ENCODE data around the gene ATXN1. TPM values are rescaled to one million over a fixed set of nuclear protein-coding genes. Genes with fewer than 3 reads are reported as not detected.

The ATXN1 gene
- total RNA-seq, 4 donors from 2014 or later: 21.0 to 102 (median 51.1) TPM

DNA sequence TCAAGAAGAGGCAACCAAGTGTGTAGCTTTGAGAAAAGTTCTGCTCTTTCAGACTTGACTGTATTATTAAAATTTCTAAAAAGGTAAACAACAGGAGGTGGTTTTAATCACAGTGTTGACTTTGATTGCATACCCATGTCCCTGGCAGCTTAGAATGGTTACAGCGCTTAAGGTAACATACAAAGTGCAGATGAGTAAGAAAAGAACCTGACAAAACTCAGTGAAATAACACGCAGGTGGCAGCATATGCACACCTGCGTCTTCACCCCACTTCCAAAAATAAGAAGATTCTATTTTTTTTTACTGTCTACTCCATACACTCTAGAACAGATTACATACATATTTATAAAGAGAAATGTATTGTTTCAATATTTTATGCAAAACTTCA, 289.4 kb downstream of the ATXN1 start:
- H3K27me3 ChIP-seq: no peaks in the 10 kb centered on the region
- intact Hi-C loops (cut with DNase I; ENCODE audit: low total_unique reads): no loop called here
- H3K4me1 ChIP-seq: no peaks in the 10 kb centered on the region
- TF ChIP-seq POLR2A (IDR thresholded peaks at IDR 0.05): no peak
- TF ChIP-seq, protein P1, sequence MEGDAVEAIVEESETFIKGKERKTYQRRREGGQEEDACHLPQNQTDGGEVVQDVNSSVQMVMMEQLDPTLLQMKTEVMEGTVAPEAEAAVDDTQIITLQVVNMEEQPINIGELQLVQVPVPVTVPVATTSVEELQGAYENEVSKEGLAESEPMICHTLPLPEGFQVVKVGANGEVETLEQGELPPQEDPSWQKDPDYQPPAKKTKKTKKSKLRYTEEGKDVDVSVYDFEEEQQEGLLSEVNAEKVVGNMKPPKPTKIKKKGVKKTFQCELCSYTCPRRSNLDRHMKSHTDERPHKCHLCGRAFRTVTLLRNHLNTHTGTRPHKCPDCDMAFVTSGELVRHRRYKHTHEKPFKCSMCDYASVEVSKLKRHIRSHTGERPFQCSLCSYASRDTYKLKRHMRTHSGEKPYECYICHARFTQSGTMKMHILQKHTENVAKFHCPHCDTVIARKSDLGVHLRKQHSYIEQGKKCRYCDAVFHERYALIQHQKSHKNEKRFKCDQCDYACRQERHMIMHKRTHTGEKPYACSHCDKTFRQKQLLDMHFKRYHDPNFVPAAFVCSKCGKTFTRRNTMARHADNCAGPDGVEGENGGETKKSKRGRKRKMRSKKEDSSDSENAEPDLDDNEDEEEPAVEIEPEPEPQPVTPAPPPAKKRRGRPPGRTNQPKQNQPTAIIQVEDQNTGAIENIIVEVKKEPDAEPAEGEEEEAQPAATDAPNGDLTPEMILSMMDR (IDR thresholded peaks at IDR 0.05): no peak
- H3K9me3 ChIP-seq: no peaks in the 10 kb centered on the region
- H3K36me3 ChIP-seq: no peaks in the 10 kb centered on the region
- H3K27ac ChIP-seq: no peak overlapping the region
- H3K4me3 ChIP-seq: no peak overlapping the region
- DNase-seq: no peak

DNA sequence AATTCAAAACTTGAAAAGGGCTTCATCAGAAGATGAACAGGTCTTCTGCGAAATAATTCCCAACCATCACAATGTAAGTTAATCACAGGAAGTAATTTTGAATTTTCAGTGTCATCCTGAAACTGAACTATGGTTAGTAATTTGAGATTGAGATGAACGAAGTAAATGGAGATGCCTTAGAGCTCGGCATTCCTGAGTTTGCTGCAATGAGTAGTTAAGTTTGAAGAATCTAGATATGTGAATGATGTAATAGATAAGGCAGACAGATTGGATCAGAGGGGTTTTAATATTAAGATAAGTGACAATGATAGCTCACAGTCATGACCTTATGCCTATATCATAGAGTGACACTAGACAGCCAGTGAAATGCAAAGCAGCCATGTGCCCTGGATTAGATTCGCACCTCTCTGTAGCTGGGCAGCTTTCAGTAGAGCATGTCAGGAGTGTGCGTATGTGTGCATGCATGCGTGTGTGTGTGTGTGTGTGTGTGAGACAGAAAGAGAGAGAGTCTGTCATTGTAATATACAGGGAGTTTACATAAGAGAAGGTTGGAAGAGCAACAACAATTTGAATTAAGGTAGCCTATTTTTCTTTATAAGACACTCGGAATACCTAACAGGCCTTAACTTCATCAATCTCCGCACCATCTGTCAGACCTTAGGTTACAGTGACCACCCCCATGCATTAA, 289.9 kb downstream of the ATXN1 start:
- Histone ChIP-seq H3K27ac (no peak overlapping the region), H3K27me3 (no peaks in the 10 kb centered on the region), H3K4me1 (no peaks in the 10 kb centered on the region), H3K4me3 (no peak overlapping the region), H3K36me3 (no peaks in the 10 kb centered on the region), H3K9me3 (no peaks in the 10 kb centered on the region)
- TF ChIP-seq, protein P1 (IDR thresholded peaks at IDR 0.05): no peak
- TF ChIP-seq POLR2A (IDR thresholded peaks at IDR 0.05): no peak
- intact Hi-C loops (cut with DNase I; ENCODE audit: low total_unique reads): no loop called here
- DNase-seq: no peak

DNA sequence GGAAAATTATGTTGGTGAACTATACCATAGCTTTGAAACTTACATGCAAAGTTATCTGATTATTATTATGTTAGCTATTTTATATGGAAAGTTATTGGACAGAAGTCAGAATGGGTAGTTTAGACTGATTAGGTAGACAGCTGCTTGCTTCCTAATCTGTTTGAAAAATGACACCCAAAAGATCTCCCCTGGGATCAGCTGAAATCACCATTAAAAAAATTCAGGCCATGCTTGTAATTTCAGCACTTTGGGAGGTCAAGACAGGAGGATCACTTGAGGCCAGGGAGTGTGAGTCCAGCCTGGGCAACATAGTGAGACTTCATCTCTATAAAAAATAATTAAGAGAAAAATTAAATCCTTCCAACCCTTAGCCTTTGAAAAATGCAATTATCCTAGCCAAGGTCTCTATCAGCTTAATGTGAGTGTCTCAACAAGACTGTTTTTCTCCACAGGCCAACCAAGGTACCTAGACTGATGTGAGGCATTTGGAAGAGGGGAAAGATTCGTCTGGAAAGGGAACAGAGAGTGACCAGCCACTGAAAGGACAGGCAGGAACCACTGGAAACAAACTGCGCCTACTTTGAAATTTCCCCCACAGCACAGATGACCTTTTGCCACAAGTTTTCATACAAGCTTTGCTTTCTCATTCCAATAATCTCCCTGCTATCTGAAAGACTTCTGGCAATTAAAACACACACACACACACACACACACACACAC, 290.6 kb downstream of the ATXN1 start:
- intact Hi-C loops (cut with DNase I; ENCODE audit: low total_unique reads): no loop called here
- no peaks in the 10 kb centered on the region for H3K36me3 ChIP-seq
- no peak overlapping the region for H3K27ac ChIP-seq
- no peak overlapping the region for H3K4me3 ChIP-seq
- H3K4me1 ChIP-seq: no peaks in the 10 kb centered on the region
- DNase-seq: no peak
- no peaks in the 10 kb centered on the region for H3K9me3 ChIP-seq
- no peaks in the 10 kb centered on the region for H3K27me3 ChIP-seq
- no peak for TF ChIP-seq POLR2A (IDR thresholded peaks at IDR 0.05)
- TF ChIP-seq, protein P1 (IDR thresholded peaks at IDR 0.05): no peak

DNA sequence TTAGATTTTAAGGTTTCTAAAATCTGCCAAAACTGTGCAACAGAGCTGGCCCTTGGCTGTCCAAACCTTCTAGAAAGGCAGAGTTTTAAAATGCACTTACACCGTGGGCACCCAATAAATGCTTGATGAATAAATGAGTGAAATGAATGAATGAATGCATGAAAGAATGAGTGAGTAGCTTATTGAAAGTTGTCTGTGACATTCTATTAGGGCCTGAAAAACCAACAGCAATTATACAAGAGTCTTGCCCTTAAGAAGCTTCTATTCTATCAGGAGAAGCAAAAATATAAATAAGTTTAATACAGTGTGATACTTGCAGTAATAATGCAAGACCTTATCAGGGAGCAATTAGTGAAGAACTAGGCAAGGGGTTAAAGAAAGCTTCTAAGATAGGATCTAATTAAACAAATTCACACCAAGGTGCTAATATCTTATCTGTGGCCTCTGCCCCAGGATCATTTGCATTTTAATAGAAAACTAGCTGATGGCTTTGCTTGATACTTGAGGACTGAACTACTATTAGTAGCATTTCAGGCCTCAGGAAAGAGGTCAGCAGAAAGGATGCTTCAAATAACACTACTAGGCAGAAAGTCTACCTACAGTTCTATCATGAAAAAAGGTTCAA, 292.2 kb downstream of the ATXN1 start:
- no peak for TF ChIP-seq POLR2A (IDR thresholded peaks at IDR 0.05)
- TF ChIP-seq, protein P1 (IDR thresholded peaks at IDR 0.05): no peak
- H3K27ac ChIP-seq: no peak overlapping the region
- H3K4me1 ChIP-seq: no peaks in the 10 kb centered on the region
- intact Hi-C loops (cut with DNase I; ENCODE audit: low total_unique reads): no loop called here
- no peak overlapping the region for H3K4me3 ChIP-seq
- no peaks in the 10 kb centered on the region for H3K27me3 ChIP-seq
- no peaks in the 10 kb centered on the region for H3K36me3 ChIP-seq
- no peaks in the 10 kb centered on the region for H3K9me3 ChIP-seq
- DNase-seq: no peak
